Retinal pigment epithelial cell (primary cell): ENCODE results near the gene CRIP2.

ENCODE experiments used
- DNase-seq: peaks from one replicate; pipeline ENCODE4 v3.0.0-alpha.2; 2010; ENCODE audit warnings: low read depth
- H3K4me3 ChIP-seq: 2 replicates; pipeline ENCODE4 v1.5.1; 2011; ENCODE audit warnings: mild to moderate bottlenecking, low read length, control low read depth, moderate library complexity
- CTCF ChIP-seq: conservative IDR thresholded peaks from 2 replicates; pipeline ENCODE4 v1.5.1; 2011; ENCODE audit warnings: low read depth, low read length, control low read depth, inconsistent platforms

Gene CRIP2

DNA sequence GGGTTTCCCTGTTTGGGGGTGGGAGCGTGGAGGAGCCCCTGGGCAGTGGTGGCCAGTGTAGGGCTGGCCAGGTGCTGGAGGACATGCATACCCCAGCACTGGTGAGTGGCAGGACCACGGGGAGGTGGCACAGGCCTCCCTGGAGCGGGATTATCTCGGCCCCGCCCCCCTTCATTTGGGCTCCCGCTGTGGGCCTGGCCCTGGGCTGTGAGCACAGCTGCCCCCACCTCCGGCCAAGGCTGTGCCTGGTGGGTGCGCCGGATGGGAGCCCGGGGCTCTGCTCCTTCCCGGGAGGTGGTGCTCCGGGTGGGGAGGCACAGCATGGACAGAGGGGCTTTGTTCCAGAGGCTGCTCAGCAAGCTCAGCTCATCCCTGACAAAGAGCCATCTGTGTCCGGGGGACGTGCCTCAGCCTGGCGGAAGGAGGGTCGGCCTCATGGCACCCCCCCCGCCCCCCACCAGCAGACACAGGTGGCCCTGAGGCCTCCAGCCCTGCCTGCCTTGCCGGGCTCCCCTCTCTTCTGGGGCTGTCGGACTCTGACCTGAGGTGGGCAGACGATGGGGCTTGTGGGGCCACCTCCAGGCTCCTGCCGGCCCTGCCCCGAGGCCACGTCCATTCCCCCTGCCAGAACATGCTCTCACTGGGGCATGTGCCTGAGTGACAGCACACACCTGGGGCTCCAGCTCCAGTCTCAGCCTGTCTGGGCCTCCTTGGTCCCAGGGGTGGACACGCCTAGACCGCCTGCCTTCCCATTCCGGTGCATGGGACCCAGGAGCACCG lies 24.8 kb downstream of the CRIP2 start:
- no peak overlapping the region for H3K4me3 ChIP-seq
- DNase-seq, result no peak
- TF ChIP-seq CTCF, result no peak

GRCh38 chr14:105500036-105500725 lies 25.6 kb downstream of the CRIP2 start:
- TF ChIP-seq CTCF, result no peak
- no peak overlapping the region for H3K4me3 ChIP-seq
- no peak for DNase-seq

DNA sequence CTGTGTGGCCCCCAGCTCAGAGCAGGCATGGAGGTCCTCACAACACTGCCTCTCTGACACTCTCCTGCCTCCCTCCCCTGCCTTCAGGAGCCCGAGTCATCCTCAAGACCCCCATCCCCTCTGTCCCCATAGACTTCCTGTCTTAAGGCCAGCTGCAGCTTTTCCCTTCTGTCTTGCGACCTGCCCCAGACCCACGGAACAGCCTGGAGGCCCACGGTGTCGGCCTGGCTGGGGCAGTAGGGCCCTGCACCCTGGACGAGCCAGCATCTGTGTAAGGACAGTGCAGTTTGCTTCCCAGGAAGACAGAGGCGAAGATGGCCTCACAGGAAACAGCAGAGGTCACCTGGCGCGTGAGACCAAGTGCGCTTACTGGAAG lies 26.1 kb downstream of the CRIP2 start:
- H3K4me3 ChIP-seq, result no peak overlapping the region
- no peak for TF ChIP-seq CTCF
- no peak for DNase-seq

GRCh38 chr14:105501504-105502291 lies 27.1 kb downstream of the CRIP2 start:
- H3K4me3 ChIP-seq, result no peak overlapping the region
- DNase-seq, result no peak
- TF ChIP-seq CTCF, result no peak

DNA sequence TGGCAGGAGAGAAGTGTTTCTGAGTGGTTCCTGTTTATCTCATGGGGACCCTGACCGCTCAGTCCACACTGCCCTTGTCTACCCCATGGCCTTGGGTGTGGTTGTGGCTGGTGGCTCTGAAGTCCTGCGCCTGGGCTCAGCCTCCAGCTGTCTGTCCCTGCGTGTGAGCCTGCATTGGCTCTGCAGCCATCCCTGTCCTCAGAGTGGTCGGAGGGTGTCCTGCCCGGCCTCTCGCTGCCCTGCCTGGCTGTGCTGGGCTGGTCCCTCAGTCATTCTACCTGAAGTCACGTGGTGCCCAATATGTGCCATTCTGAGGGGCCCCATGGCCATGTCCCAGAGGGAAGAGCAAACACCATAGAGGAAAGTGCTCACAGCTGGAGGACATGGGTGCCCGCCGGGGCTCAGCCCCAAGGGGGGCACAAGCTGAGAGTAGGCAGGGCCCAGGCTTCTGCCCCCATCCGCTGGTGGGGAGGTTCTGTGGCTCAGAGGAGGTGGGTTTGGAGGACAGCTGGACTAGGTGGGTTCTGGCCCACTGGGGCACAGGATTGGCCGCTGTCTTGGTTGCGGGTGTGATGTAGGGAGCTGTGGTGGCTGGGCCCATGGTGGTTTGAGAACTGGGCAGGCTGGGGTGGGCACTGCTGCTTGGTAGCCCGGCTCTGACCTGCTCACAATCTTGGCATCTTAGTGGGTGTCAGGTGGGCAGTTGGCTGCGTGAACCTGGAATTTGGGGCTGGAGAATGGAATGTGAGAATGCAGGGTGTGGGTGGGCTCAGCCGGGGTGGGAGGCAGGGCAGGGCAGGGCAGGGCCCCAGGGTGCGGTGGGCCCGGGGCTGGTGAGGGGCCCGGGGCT lies 28.1 kb downstream of the CRIP2 start:
- no peak overlapping the region for H3K4me3 ChIP-seq
- DNase-seq, result no peak
- TF ChIP-seq CTCF, result no peak

GRCh38 chr14:105503296-105503640 lies 28.6 kb downstream of the CRIP2 start:
- no peak for DNase-seq
- no peak overlapping the region for H3K4me3 ChIP-seq
- no peak for TF ChIP-seq CTCF
